ENCODE measurements around the gene TOM1. TPM values are rescaled to one million over a fixed set of nuclear protein-coding genes. Genes with fewer than 3 reads are reported as not detected.

Gene TOM1
- total and polyA plus RNA-seq, 12 donors, result 51.1 to 72.5 (median 62.6) TPM

DNA sequence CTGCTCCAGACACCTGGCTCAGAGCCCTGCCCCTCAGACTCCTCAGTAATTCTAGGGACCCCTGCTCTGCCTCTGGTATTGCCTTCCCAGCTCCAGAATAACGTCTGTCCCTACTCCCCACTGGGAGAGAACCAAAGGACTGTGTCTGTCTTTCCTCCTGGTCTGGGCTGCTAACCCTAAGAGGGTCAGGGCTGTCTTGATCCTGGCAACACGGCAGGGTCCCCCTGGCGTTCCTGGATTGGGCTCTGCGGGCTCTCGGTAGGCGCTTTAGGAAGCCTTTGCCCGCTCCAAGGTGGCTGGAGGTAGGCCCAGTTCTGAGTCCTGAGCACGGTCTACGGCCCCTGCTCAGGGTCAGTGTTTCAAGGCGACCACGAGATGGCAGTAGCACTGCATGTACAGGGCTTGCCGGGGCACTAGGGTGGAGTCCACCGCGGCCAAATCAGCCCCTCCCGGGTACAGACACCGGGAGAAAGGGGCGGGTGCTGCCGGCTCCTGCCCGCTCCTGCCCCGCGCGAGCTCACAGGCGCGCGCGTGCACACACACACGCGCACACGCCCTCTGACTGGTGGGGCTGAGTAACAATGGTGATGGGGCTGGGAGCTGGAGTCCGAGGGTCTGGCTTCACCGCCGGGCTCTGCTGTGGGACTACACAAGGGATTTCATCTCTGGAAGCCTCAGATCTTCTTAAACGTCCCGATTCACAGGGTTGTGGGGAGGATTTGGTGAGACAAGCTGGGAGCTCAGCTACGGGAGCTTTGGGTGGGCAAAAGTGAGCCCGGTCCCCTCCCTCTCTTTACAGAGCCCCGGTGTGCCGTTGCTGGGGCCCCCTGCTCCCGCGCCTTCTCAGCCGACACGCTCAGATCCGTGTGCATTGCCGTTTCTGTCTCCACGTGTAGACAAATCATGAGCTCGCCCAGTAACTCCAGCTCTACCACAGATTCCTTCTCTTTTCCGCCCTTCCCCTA lies 51.1 kb downstream of the TOM1 start:
- Histone ChIP-seq H3K4me3 (peak overlapping the region in 9 of 10 donors; percentile 39 to 65 (median 61)), H3K4me1 (peaks cover 0 to 48% (median 13%) of the 10 kb centered on the region in 9 donors), H3K9me3 (no peaks in the 10 kb centered on the region), H3K27me3 (no peaks in the 10 kb centered on the region), H3K36me3 (peaks cover 0 to 32% (median 14%) of the 10 kb centered on the region in 9 donors), H3K27ac (peak overlapping the region in 8 of 10 donors; percentile 53 to 90 (median 73))
- intact Hi-C loops (cut with DNase I), result loop anchor here in 9 of 10 donors (1.0 to 10.0 kb wide), 10 partner anchors 54 to 774 kb away; partner anchors contain the start of gene MCM5 (in 1 of the 9)
- TF ChIP-seq, protein P1, sequence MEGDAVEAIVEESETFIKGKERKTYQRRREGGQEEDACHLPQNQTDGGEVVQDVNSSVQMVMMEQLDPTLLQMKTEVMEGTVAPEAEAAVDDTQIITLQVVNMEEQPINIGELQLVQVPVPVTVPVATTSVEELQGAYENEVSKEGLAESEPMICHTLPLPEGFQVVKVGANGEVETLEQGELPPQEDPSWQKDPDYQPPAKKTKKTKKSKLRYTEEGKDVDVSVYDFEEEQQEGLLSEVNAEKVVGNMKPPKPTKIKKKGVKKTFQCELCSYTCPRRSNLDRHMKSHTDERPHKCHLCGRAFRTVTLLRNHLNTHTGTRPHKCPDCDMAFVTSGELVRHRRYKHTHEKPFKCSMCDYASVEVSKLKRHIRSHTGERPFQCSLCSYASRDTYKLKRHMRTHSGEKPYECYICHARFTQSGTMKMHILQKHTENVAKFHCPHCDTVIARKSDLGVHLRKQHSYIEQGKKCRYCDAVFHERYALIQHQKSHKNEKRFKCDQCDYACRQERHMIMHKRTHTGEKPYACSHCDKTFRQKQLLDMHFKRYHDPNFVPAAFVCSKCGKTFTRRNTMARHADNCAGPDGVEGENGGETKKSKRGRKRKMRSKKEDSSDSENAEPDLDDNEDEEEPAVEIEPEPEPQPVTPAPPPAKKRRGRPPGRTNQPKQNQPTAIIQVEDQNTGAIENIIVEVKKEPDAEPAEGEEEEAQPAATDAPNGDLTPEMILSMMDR (IDR thresholded peaks at IDR 0.05), result peak; percentile 75 to 97 (median 94)
- ATAC-seq, result peak; percentile 85 to 92 (median 90)
- peak; percentile 92 to 93 for DNase-seq
- 1 to 2% methylated on average over 47 of the region's 47 CpGs for WGBS, 2 donors

DNA sequence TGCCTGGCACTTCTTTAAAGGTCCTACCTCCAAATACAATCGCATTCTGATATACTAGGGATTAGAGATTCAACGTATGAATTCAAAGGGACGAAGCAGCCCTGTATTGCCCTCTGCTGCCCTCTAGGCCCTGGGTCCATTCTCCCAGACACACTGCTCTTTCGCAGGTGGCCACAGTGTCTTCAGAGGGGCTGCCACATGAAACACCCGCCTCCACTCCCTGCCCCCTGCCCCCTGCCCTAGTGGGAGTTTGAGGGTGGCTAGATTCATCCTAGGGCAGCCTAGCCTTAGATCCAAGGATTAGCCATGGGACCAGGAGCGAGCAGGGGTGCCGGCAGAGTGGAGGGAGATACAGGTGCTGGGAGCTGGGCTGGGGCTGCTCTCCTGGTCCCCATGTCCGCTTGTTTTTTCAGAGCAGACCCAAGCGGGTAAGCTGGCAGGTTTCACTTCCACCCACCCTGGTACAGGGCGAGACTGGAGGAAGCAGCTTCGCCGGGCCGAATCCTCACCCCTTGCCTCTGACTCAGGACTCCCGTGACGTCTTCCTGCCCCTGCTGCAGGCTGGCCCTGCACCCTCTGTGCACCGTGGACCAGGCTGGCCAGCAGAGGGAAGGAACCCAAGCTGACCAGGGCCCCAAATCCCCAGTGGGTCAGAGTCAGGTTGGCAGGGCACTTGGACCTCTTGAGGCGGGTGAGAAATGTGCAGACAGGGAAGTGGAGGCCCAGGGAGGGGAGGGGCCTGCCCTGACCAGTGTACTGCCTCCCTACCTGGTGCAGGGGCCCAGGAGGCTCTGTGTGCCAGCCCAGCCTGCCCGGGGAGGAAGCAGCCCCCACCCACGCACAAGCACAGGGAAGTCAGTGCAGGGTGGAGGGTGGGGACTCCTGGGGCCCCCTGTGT lies 52.8 kb downstream of the TOM1 start:
- Histone ChIP-seq H3K36me3 (peaks cover 0 to 15% (median 3%) of the 10 kb centered on the region in 9 donors), H3K4me3 (peak overlapping the region in 1 of 10 donors; percentile 61)

DNA sequence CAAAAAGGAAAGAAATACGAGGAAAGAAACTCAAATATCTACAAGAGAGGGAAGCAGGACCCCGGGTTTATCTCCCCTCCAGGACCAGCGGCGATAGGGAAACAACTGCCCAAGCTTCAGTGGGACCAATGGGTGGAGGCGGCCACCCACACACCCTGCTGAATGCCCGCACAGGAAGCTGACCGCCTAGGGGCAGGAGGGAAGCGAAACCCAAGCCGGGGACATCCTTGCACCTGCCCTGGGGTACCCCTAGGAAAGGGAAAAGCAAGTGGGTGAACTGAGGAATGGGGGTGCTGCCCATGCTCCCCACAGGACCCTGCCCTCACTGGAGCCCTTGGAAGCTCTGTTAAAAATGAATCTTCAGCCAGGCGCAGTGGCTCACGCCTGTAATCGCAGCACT lies 53.6 kb downstream of the TOM1 start:
- ATAC-seq (no peak), DNase-seq (peak in 1 of 2 donors; percentile 27)
- TF ChIP-seq, protein P1 (IDR thresholded peaks at IDR 0.05), result no peak
- Histone ChIP-seq H3K4me3 (no peak overlapping the region), H3K36me3 (peaks cover 0 to 7% (median 0%) of the 10 kb centered on the region in 9 donors), H3K27ac (peak overlapping the region in 3 of 10 donors; percentile 39 to 90 (median 80)), H3K4me1 (peaks cover 0 to 64% (median 13%) of the 10 kb centered on the region in 9 donors), H3K9me3 (no peaks in the 10 kb centered on the region), H3K27me3 (peaks cover 0 to 4% (median 0%) of the 10 kb centered on the region in 7 donors)
- 65 to 71% methylated on average over 12 of the region's 12 CpGs for WGBS, 2 donors
- intact Hi-C loops (cut with DNase I), result loop anchor here in 8 of 10 donors (5.0 to 10.0 kb wide), 4 partner anchors 51 to 771 kb away; partner anchors contain the start of gene MCM5 (in 1 of the 8)

More for the DNA sequence above, 52.8 kb downstream of the TOM1 start:
- ATAC-seq (peak; percentile 16 to 49 (median 41)), DNase-seq (peak; percentile 62 to 65)
- no peaks in the 10 kb centered on the region for H3K9me3 ChIP-seq
- peaks cover 0 to 62% (median 13%) of the 10 kb centered on the region in 9 donors for H3K4me1 ChIP-seq
- peaks cover 0 to 4% (median 0%) of the 10 kb centered on the region in 7 donors for H3K27me3 ChIP-seq
- TF ChIP-seq, protein P1 (IDR thresholded peaks at IDR 0.05), result peak in 7 of 9 donors; percentile 4 to 47 (median 27)
- peak overlapping the region in 6 of 10 donors; percentile 20 to 90 (median 42) for H3K27ac ChIP-seq
- intact Hi-C loops (cut with DNase I), result loop anchor here in 8 of 10 donors (5.0 to 10.0 kb wide), 4 partner anchors 52 to 772 kb away; partner anchors contain the start of gene MCM5 (in 1 of the 8)
- 59 to 61% methylated on average over 19 of the region's 19 CpGs for WGBS, 2 donors
